ENCODE measurements around the gene ENPP6. TPM values are rescaled to one million over a fixed set of nuclear protein-coding genes. Genes with fewer than 3 reads are reported as not detected.

The ENPP6 gene
- total and polyA plus RNA-seq, 7 experiments from 2014 or later: 3.1 TPM; not detected in 6

DNA sequence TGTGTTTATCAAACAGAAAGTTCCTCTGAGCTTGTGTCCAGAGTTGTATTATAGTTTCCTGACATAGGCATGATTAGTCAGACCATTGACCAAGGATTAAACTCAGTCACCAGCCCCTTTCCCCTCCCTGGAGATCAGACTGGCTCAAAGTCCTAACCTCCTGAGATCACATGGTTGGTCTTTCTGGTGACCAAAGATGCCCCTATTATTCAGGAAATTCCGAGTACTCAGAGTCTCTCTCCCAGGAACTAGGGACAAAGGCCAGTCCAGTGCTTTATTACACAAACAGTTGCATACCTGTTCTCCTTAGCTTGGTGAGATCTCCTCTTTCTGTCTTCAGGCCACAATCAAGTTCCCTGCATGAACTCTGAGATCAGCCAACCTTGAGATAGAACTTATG lies 14.5 kb upstream of the ENPP6 start:
- peak overlapping the region in 4 of 9 donors; percentile 1 to 42 (median 26) for H3K27ac Mint-ChIP-seq
- ChIA-PET CTCF (no interaction called here), POLR2A (interaction anchor here (1.3 kb wide), 1 partner anchor 416 kb away, joined by 5 read pairs; no protein-coding TSS in a partner anchor)
- Histone ChIP-seq H3K9me3 (ENCODE audit: control insufficient read depth in 2 of 3, low read length in 3 of 3) (no peaks in the 10 kb centered on the region), H3K4me3 (ENCODE audit: low read length) (no peak overlapping the region), H3K27ac (ENCODE audit: low read depth, low read length) (no peak overlapping the region), H3K36me3 (ENCODE audit: control insufficient read depth in 2 of 3, insufficient read depth in 3 of 3, low read length in 3 of 3) (no peaks in the 10 kb centered on the region), H3K27me3 (ENCODE audit: control insufficient read depth in 2 of 2, insufficient read depth in 2 of 2, low read length in 2 of 2) (no peaks in the 10 kb centered on the region), H3K4me1 (ENCODE audit: control insufficient read depth in 2 of 2, insufficient read depth in 2 of 2, low read length in 2 of 2) (peaks cover 15 to 19% of the 10 kb centered on the region in 2 donors)
- H3K36me3 Mint-ChIP-seq: peaks cover 0 to 18% (median 0%) of the 10 kb centered on the region in 5 donors
- DNase-seq (no peak), ATAC-seq (no peak)
- peaks cover 16 to 78% (median 30%) of the 10 kb centered on the region in 7 donors for H3K4me1 Mint-ChIP-seq
- intact Hi-C loops (cut with micrococcal nuclease): no loop called here
- peaks cover 0 to 11% (median 0%) of the 10 kb centered on the region in 5 donors for H3K27me3 Mint-ChIP-seq
- peaks cover 0 to 7% (median 0%) of the 10 kb centered on the region in 11 donors for H3K9me3 Mint-ChIP-seq
- H3K4me3 Mint-ChIP-seq: no peak overlapping the region

DNA sequence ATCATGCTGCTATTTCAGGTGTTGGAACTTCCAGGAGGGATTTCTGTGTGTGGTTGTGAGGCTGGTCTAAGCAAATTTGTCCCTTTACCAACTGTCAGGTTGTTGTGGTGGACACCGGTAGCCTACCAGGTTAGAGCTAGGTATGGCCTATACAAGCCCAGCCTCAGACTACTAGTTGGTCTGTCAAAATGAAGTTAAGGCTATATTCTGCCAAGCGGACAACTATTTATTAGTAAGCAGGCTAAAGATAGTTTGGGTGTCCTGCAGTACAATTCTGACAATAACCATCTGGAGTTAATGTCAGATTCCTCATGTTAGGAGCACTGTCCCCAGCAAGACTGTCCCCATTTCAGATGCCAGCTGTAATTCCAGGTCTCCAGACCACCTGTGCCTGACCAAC lies 13.9 kb upstream of the ENPP6 start:
- no peak overlapping the region for H3K4me3 Mint-ChIP-seq
- Histone ChIP-seq H3K36me3 (ENCODE audit: control insufficient read depth in 2 of 3, insufficient read depth in 3 of 3, low read length in 3 of 3) (no peaks in the 10 kb centered on the region), H3K9me3 (ENCODE audit: control insufficient read depth in 2 of 3, low read length in 3 of 3) (no peaks in the 10 kb centered on the region), H3K27me3 (ENCODE audit: control insufficient read depth in 2 of 2, insufficient read depth in 2 of 2, low read length in 2 of 2) (no peaks in the 10 kb centered on the region), H3K4me3 (ENCODE audit: low read length) (no peak overlapping the region), H3K27ac (ENCODE audit: low read depth, low read length) (no peak overlapping the region), H3K4me1 (ENCODE audit: control insufficient read depth in 2 of 2, insufficient read depth in 2 of 2, low read length in 2 of 2) (peaks cover 15 to 19% of the 10 kb centered on the region in 2 donors)
- H3K27me3 Mint-ChIP-seq: peaks cover 0 to 11% (median 0%) of the 10 kb centered on the region in 5 donors
- peaks cover 0 to 7% (median 0%) of the 10 kb centered on the region in 11 donors for H3K9me3 Mint-ChIP-seq
- CTCF ChIA-PET: interaction anchor here (0.7 kb wide), 1 partner anchor 802 kb away, joined by 10 read pairs; no protein-coding TSS in a partner anchor
- POLR2A ChIA-PET: interaction anchor here (1.3 kb wide), 1 partner anchor 417 kb away, joined by 5 read pairs; no protein-coding TSS in a partner anchor
- ATAC-seq: no peak
- intact Hi-C loops (cut with micrococcal nuclease): no loop called here
- DNase-seq: no peak
- peaks cover 16 to 76% (median 30%) of the 10 kb centered on the region in 7 donors for H3K4me1 Mint-ChIP-seq
- peaks cover 0 to 18% (median 0%) of the 10 kb centered on the region in 5 donors for H3K36me3 Mint-ChIP-seq
- H3K27ac Mint-ChIP-seq: peak overlapping the region in 5 of 9 donors; percentile 1 to 44 (median 40)

DNA sequence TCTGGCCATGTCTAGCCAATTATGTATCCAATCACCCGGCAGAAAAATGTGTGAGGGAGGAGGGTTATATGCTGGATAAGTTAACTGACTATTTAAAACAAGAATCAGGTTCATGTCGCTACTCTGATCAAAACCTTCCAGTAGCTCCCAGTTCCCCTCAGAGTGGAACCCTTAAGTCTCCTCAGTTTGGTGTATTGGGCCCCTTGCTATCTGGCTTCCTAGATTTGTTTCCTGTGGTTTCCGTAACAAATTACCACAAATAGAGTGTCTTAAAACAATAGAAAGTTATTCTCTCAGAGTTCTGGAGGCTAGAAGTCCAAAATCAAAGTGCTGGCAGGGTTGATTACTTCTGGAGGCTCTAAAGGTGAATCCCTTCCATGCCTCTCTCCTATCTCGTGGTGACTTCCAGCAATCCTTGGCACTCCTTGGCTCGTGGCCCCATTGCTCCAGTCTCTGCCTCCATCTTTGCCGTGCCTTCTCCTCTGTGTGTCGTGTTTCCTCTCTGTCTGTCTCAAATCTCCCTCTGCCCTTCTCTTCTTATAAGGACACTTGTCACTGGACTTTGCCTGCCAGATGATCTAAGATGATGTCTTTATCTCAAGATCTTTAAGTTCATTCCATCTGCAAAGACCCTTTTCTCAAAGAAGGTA lies 10.5 kb upstream of the ENPP6 start:
- H3K4me3 ChIP-seq (ENCODE audit: low read length): no peak overlapping the region
- Mint-ChIP-seq H3K4me3 (peak overlapping the region in 3 of 10 donors; percentile 3 to 51 (median 38)), H3K9me3 (peaks cover 0 to 11% (median 0%) of the 10 kb centered on the region in 11 donors), H3K4me1 (peaks cover 16 to 57% (median 29%) of the 10 kb centered on the region in 7 donors), H3K27ac (peak overlapping the region in 3 of 9 donors; percentile 38 to 66 (median 53)), H3K27me3 (peaks cover 0 to 15% (median 2%) of the 10 kb centered on the region in 5 donors), H3K36me3 (peaks cover 0 to 29% (median 0%) of the 10 kb centered on the region in 5 donors)
- POLR2A ChIA-PET: no interaction called here
- no peaks in the 10 kb centered on the region for H3K27me3 ChIP-seq (ENCODE audit: control insufficient read depth in 2 of 2, insufficient read depth in 2 of 2, low read length in 2 of 2)
- H3K9me3 ChIP-seq (ENCODE audit: control insufficient read depth in 2 of 3, low read length in 3 of 3): no peaks in the 10 kb centered on the region
- peaks cover 15 to 19% of the 10 kb centered on the region in 2 donors for H3K4me1 ChIP-seq (ENCODE audit: control insufficient read depth in 2 of 2, insufficient read depth in 2 of 2, low read length in 2 of 2)
- ATAC-seq: no peak
- no peaks in the 10 kb centered on the region for H3K36me3 ChIP-seq (ENCODE audit: control insufficient read depth in 2 of 3, insufficient read depth in 3 of 3, low read length in 3 of 3)
- intact Hi-C loops (cut with micrococcal nuclease): no loop called here
- no peak for DNase-seq
- CTCF ChIA-PET: no interaction called here
- no peak overlapping the region for H3K27ac ChIP-seq (ENCODE audit: low read depth, low read length)

DNA sequence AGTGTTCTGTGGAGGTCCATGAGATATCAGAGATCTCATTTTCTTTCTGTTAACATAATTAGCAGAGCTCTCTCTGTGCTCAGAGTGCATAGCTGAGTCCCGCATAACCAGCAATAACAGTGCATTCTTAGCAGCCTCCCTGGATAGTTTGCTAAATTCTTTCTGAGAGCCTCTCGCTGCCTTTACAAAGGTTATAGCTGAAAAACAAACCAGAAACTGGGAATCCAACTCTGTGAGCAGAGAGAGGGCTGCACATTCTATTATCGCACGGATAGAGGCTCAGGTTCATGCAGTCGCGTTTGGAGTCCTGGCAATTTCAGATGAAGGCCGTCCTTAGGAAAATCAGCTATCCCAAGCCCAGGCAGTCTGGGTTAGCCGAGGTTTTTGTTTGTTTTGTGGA lies 1.2 kb downstream of the ENPP6 start:
- no peak overlapping the region for H3K4me3 ChIP-seq (ENCODE audit: low read length)
- no peak overlapping the region for H3K27ac Mint-ChIP-seq
- peaks cover 0 to 7% (median 0%) of the 10 kb centered on the region in 7 donors for H3K4me1 Mint-ChIP-seq
- H3K27me3 ChIP-seq (ENCODE audit: control insufficient read depth in 2 of 2, insufficient read depth in 2 of 2, low read length in 2 of 2): no peaks in the 10 kb centered on the region
- no peak for DNase-seq
- ChIA-PET POLR2A (no interaction called here), CTCF (no interaction called here)
- no peaks in the 10 kb centered on the region for H3K36me3 ChIP-seq (ENCODE audit: control insufficient read depth in 2 of 3, insufficient read depth in 3 of 3, low read length in 3 of 3)
- peaks cover 0 to 5% (median 0%) of the 10 kb centered on the region in 11 donors for H3K9me3 Mint-ChIP-seq
- intact Hi-C loops (cut with micrococcal nuclease): no loop called here
- H3K27me3 Mint-ChIP-seq: peaks cover 6 to 15% (median 12%) of the 10 kb centered on the region in 5 donors
- H3K36me3 Mint-ChIP-seq: peaks cover 0 to 6% (median 0%) of the 10 kb centered on the region in 5 donors
- no peak for ATAC-seq
- no peak overlapping the region for H3K27ac ChIP-seq (ENCODE audit: low read depth, low read length)
- no peaks in the 10 kb centered on the region for H3K4me1 ChIP-seq (ENCODE audit: control insufficient read depth in 2 of 2, insufficient read depth in 2 of 2, low read length in 2 of 2)
- no peak overlapping the region for H3K4me3 Mint-ChIP-seq
- no peaks in the 10 kb centered on the region for H3K9me3 ChIP-seq (ENCODE audit: control insufficient read depth in 2 of 3, low read length in 3 of 3)

DNA sequence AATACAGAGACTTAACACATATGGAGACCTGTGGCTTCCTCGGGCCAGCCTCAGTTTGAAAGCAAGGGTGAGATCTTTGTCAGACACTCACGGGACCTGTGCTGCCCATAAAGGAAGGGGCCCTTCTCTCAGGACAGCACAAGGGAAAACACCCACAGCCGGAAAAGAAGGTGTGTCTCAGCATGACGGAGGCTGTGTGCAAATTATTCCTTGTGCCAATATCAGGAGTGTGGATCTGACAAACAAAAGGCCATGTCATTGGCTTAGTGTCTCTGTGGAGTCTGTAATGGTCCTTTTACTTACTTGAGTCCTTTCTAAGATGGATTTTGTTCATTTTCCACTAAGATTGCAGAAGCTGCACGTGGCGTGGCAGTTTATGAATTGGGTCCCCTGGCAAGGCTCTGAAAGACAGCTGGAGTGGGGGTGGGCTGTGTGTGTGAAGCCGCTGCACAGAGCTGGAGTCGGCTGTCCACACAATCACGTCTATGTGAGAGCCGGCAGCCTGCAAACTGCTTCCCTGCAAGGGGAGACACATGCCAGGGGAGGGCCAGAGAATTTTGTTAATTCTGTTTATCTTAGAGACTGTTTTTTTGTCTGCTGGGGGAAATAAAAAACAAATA lies 1.9 kb downstream of the ENPP6 start:
- Mint-ChIP-seq H3K4me3 (no peak overlapping the region), H3K36me3 (peaks cover 0 to 4% (median 0%) of the 10 kb centered on the region in 5 donors), H3K27ac (no peak overlapping the region), H3K4me1 (peaks cover 0 to 2% (median 0%) of the 10 kb centered on the region in 7 donors), H3K27me3 (peaks cover 6 to 14% (median 9%) of the 10 kb centered on the region in 5 donors), H3K9me3 (peaks cover 0 to 5% (median 0%) of the 10 kb centered on the region in 11 donors)
- intact Hi-C loops (cut with micrococcal nuclease): no loop called here
- Histone ChIP-seq H3K4me1 (ENCODE audit: control insufficient read depth in 2 of 2, insufficient read depth in 2 of 2, low read length in 2 of 2) (no peaks in the 10 kb centered on the region), H3K27me3 (ENCODE audit: control insufficient read depth in 2 of 2, insufficient read depth in 2 of 2, low read length in 2 of 2) (no peaks in the 10 kb centered on the region), H3K27ac (ENCODE audit: low read depth, low read length) (no peak overlapping the region), H3K4me3 (ENCODE audit: low read length) (no peak overlapping the region), H3K36me3 (ENCODE audit: control insufficient read depth in 2 of 3, insufficient read depth in 3 of 3, low read length in 3 of 3) (no peaks in the 10 kb centered on the region), H3K9me3 (ENCODE audit: control insufficient read depth in 2 of 3, low read length in 3 of 3) (no peaks in the 10 kb centered on the region)
- ChIA-PET CTCF (no interaction called here), POLR2A (interaction anchor here (0.9 kb wide), 1 partner anchor 8 kb away, joined by 5 read pairs; no protein-coding TSS in a partner anchor)
- ATAC-seq: no peak
- DNase-seq: no peak

DNA sequence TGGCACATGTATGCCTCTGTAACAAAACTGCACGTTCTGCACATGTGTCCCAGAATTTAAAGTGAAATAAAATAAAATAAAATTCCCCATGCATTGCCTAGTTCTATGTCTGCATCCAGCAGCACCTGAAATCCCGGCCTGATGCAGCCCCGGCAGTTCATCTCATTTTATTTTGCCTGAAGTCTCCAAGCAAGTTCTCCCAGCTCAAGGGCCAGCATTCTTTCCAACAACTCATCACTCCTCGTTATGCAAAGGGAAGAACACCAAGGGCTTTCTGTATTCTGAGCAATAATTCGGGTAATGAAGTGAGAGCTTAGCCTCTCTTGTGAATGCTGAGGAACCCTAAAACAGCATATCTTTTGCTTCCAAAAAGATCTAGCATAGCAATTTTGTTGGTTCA lies 2.7 kb downstream of the ENPP6 start:
- ATAC-seq (no peak), DNase-seq (no peak)
- Histone ChIP-seq H3K27me3 (ENCODE audit: control insufficient read depth in 2 of 2, insufficient read depth in 2 of 2, low read length in 2 of 2) (no peaks in the 10 kb centered on the region), H3K27ac (ENCODE audit: low read depth, low read length) (no peak overlapping the region), H3K4me1 (ENCODE audit: control insufficient read depth in 2 of 2, insufficient read depth in 2 of 2, low read length in 2 of 2) (no peaks in the 10 kb centered on the region), H3K4me3 (ENCODE audit: low read length) (no peak overlapping the region), H3K9me3 (ENCODE audit: control insufficient read depth in 2 of 3, low read length in 3 of 3) (no peaks in the 10 kb centered on the region), H3K36me3 (ENCODE audit: control insufficient read depth in 2 of 3, insufficient read depth in 3 of 3, low read length in 3 of 3) (no peaks in the 10 kb centered on the region)
- H3K36me3 Mint-ChIP-seq: peaks cover 0 to 4% (median 0%) of the 10 kb centered on the region in 5 donors
- H3K4me1 Mint-ChIP-seq: peaks cover 0 to 2% (median 0%) of the 10 kb centered on the region in 7 donors
- ChIA-PET POLR2A (interaction anchor here (0.9 kb wide), 1 partner anchor 9 kb away, joined by 5 read pairs; no protein-coding TSS in a partner anchor), CTCF (no interaction called here)
- H3K4me3 Mint-ChIP-seq: no peak overlapping the region
- H3K27me3 Mint-ChIP-seq: peaks cover 5 to 14% (median 8%) of the 10 kb centered on the region in 5 donors
- H3K9me3 Mint-ChIP-seq: peaks cover 0 to 7% (median 0%) of the 10 kb centered on the region in 11 donors
- H3K27ac Mint-ChIP-seq: no peak overlapping the region
- intact Hi-C loops (cut with micrococcal nuclease): no loop called here
